GM18526 (cell line): ENCODE data around the gene PLA2G4B.

Experiments used
- POLR2A ChIP-seq: IDR thresholded peaks from 3 replicates; pipeline ENCODE4 v1.6.1; 2011; ENCODE audit not compliant: insufficient read length; ENCODE audit errors: extremely low read depth

Gene PLA2G4B

GRCh38 chr15:41801850-41802455 is 36.7 kb upstream of the PLA2G4B start:
- TF ChIP-seq POLR2A, result no peak

GRCh38 chr15:41804361-41804760 is 34.3 kb upstream of the PLA2G4B start:
- no peak for TF ChIP-seq POLR2A

DNA sequence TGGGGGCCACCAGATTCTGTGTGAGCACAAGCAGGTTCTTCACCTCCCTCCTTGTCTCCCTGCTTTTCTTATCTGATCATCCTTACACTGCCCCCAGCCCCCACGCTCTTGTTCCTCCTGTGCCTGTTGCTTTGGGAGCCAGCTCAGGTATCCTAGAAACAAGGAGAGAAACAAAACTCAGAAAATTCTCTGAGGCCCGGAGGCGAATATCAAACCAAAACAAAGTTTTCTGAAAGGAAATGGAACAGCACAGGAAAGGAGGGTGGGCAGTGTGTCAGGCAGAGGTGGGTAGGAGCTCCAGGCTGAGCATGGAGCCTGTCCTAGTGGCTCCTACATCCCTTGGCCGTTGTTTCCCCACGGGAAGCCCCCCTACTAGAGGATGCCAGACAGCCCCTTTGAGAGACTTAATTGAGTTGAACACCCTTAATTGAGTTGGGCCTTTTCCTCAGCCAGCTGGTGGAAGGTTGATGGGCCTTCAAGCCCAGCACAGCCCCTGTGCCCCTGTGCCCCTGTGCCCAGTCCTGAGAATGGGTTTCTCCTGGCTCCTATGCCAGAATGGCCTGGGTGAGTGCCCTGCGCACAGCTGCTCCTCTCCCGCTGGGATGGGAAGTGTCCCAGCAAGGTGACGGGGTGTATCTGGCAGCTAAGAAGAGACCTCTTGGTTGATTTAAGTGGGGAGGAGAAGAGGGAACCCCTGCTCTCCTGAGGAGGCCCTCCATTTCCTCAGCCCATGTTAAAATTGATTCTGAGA is 33.6 kb upstream of the PLA2G4B start:
- TF ChIP-seq POLR2A, result no peak

GRCh38 chr15:41805711-41806110 is 32.9 kb upstream of the PLA2G4B start:
- TF ChIP-seq POLR2A, result no peak

DNA sequence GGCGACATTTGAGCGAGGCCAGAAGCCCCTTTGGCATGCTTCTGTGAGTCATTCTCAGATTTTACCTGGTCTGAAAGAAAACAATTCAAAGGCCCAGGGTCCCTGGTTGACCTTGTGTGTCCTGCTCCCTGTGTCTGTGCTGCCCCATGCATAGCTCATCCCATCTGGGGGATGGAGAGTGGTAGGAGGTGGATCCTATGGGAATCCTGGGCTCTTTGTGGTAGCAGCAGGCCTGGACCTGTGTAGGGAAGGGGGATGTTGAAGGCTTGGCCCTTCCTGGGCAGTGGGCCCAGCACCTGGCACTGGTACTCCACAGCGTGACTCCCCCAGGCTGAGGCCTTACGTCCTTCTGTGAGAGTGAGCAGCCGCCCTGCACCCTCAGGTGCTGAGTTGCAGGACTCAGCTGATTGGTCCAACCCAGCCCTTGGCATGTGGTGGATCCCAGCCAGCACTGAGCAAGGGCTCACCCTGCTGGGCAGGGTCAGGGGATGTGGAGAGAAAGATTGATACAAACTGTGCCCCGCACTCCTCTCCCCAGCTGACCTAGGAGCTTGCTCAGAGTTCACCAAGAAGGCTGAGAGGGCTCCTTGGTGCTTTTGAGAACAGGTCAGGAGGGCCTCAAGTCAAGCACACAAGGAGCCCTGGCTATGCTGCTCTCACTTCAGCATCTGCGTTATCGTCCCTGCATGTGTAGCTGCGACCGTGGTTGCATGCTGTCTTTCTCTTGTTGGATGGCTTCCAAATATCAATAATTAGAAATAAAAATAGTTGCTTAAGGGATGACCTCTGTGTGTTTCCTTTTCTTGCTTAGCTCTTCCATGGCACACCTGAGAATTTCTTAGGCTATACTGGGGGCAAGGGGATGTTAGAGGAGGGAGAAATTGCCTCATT is 32.1 kb upstream of the PLA2G4B start:
- TF ChIP-seq POLR2A, result no peak

- TF ChIP-seq POLR2A, result no peak
These were observed 29.5 kb upstream of the PLA2G4B start for GRCh38 chr15:41809121-41809520.

DNA sequence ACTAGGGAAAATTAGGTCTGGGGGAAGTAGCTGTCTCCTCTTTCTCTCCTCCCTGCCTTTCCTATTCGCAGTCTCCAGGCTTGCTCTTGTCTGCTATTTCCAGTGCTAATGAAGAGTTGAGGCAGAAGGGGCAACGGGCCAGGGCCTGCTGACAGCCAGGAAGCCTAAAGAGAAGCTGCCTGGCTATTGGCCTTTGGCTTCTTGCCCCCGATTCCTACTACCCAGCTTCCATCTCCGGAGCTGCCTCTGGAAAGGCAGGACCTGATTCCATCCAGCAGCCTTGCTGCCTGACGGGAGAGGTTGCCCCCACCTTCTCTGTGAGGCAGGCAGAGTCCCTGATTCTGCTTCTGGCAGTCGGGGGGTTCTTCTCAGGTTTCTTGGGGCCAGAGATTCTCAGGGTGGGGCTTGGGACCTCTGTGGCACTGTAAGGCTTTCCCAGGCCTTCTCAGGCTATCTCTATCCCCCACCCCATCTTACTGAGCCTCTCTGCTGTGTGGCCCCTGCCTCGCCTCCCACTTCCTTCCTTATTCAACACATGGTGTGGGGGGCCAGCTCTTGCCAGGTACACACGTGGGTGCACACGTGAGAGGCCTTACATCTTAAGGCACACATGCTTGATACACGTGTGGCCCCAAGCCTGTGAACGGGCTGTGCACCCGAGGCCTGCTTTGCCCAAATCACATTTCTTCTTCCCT is 29.0 kb upstream of the PLA2G4B start:
- TF ChIP-seq POLR2A, result no peak

DNA sequence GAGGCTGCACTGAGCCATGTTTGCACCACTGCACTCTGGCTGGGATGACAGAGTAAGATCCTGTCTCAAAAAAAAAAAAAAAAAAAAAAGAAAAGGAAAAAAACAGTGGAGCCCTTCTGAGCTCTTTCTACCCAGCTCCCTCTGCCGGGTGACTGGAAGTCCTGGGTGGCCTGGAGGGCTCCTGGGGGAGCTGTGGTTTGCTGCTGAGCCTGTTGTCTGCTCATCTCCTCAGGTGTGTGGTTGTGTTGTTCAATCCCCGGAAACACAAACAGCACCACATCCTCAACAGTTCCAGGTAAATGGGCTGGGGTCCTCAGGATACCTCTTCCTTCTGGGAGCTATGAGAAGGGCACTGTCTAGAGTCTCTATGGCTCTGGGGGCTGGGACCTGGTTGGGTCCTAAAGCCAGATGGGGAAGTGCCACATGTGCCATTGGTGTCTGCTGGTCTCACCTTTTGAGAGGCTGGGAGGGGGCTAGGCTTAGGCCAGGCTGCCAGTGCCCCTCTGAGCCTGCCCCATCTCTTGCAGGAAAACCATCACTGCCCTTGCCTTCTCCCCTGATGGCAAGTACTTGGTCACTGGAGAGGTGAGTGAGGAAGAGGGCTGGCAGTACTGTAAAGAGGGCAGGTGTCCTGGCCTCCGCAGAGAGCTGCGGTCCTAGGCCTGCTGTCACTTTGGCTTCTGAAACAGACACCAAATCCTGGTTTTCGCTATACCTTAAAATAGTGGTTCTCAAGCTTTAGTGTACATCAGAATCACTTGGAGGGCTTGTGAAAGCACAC is 27.8 kb upstream of the PLA2G4B start:
- no peak for TF ChIP-seq POLR2A

DNA sequence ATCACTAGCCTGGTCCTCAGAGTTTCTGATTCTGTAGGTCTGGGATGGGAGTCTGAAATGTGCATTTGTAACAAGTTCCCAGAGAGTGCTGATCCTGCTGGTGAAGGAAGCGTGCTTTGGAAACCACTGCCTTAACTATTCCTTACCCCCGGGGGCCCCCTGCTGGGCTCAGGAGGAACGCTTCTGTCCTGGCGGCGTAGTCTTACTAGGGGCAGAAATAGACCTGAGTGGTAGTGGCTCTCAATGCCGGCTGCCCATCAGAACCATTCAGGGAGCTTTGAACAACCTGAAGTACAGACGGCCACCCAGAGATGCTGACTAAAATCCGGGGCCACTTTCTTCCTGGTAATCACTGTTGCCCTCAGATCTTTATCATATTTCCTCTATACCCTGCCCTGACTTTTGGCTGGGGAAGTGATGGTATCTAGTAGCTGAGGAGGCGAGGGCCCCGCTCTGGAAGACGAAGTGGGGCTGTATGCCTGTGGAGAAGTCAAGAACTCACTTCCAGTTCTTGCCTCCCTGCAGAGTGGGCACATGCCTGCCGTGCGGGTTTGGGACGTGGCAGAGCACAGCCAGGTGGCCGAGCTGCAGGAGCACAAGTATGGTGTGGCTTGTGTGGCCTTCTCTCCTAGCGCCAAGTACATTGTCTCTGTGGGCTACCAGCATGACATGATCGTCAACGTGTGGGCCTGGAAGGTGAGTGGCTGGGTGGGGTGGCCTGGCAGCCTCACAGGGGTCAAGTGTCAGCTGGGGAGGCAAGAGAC is 27.0 kb upstream of the PLA2G4B start:
- TF ChIP-seq POLR2A, result no peak

GRCh38 chr15:41812820-41813375 is 25.7 kb upstream of the PLA2G4B start:
- TF ChIP-seq POLR2A, result no peak

- TF ChIP-seq POLR2A, result no peak
These were observed 25.2 kb upstream of the PLA2G4B start for GRCh38 chr15:41813426-41813825.

- TF ChIP-seq POLR2A, result no peak
These were observed 24.1 kb upstream of the PLA2G4B start for GRCh38 chr15:41814534-41814933.

DNA sequence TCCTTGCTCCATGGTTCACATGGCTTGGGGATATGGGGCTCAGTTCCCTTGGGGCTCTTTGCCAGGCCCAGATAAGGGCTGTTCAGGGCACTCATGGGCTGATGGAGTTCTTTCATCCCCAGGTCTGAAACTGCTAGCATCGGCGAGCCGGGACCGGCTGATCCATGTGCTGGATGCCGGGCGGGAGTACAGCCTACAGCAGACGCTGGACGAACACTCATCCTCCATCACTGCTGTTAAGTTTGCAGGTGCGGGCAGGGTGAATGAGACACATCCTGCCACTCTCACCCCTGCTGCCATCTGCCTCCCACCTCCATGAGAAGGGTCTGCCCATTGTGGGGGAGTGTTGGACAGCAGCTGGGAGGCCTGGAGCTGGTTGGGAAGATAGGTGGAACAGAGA is 21.9 kb upstream of the PLA2G4B start:
- no peak for TF ChIP-seq POLR2A

GRCh38 chr15:41817327-41817726 is 21.3 kb upstream of the PLA2G4B start:
- no peak for TF ChIP-seq POLR2A

- TF ChIP-seq POLR2A, result no peak
These were observed 20.9 kb upstream of the PLA2G4B start for GRCh38 chr15:41817781-41818180.
